Stimulated activated naive CD8-positive, alpha-beta T cell treated with anti-CD3 and anti-CD28 coated beads, Interleukin-15, amount 100 ng/mL, for 72 hours (primary cell): ENCODE results near the gene SMAD9.
"Not testable (repeated sequence)": the region's sequence is repeated elsewhere in the genome, so short reads cannot be mapped to it uniquely, and the experiment has no call there.

Experiments
- ATAC-seq: fragments of 150-1000 bp; cut with Tn5 transposase; 2 replicates; pipeline ENCODE4 v1.10.0; 2021; ENCODE audit warnings: mild to moderate bottlenecking, moderate library complexity
- DNase-seq, 2 donors: peaks; one replicate each; pipeline ENCODE4 v3.0.0; 2021 to 2022
- H3K27ac Mint-ChIP-seq, 2 donors: one replicate each; pipeline ENCODE4 v1.8.0; 2022; ENCODE audit warnings: mild to moderate bottlenecking in 2 of 2, mixed read lengths in 2 of 2, moderate library complexity in 2 of 2
- H3K27me3 Mint-ChIP-seq: one replicate; pipeline ENCODE4 v1.8.0; 2022; ENCODE audit warnings: mixed read lengths
- H3K4me1 Mint-ChIP-seq: one replicate; pipeline ENCODE4 v1.8.0; 2022; ENCODE audit warnings: mild to moderate bottlenecking, mixed read lengths
- H3K4me3 Mint-ChIP-seq, 2 donors: one replicate each; pipeline ENCODE4 v1.8.0; 2022; ENCODE audit warnings: mild to moderate bottlenecking in 2 of 2, mixed read lengths in 2 of 2, moderate library complexity in 1 of 2
- H3K9me3 Mint-ChIP-seq, 2 donors: one replicate each; pipeline ENCODE4 v1.8.0; 2022; ENCODE audit warnings: mixed read lengths in 2 of 2

The SMAD9 gene

GRCh38 chr13:36885901-36886300 lies 34.1 kb downstream of the SMAD9 start:
- no peak overlapping the region for H3K4me3 Mint-ChIP-seq
- H3K27me3 Mint-ChIP-seq = peaks cover 34% of the 10 kb centered on the region
- H3K4me1 Mint-ChIP-seq = no peaks in the 10 kb centered on the region
- DNase-seq (no peak), ATAC-seq (no peak)
- H3K27ac Mint-ChIP-seq = no peak overlapping the region
- no peaks in the 10 kb centered on the region for H3K9me3 Mint-ChIP-seq

GRCh38 chr13:36884235-36884634 lies 35.8 kb downstream of the SMAD9 start:
- no peaks in the 10 kb centered on the region for H3K4me1 Mint-ChIP-seq

GRCh38 chr13:36883824-36884223 lies 36.2 kb downstream of the SMAD9 start:
- Mint-ChIP-seq H3K9me3 (no peaks in the 10 kb centered on the region), H3K4me1 (no peaks in the 10 kb centered on the region), H3K27ac (no peak overlapping the region), H3K4me3 (no peak overlapping the region), H3K27me3 (peaks cover 42% of the 10 kb centered on the region)
- ATAC-seq (no peak), DNase-seq (no peak)

More at GRCh38 chr13:36884235-36884634, 35.8 kb downstream of the SMAD9 start:
- DNase-seq (no peak), ATAC-seq (no peak)
- H3K9me3 Mint-ChIP-seq = no peaks in the 10 kb centered on the region
- H3K27me3 Mint-ChIP-seq = peaks cover 41% of the 10 kb centered on the region
- H3K4me3 Mint-ChIP-seq = no peak overlapping the region
- H3K27ac Mint-ChIP-seq = no peak overlapping the region

GRCh38 chr13:36883392-36883791 lies 36.6 kb downstream of the SMAD9 start:
- not testable (repeated sequence) for DNase-seq, H3K27ac Mint-ChIP-seq, H3K9me3 Mint-ChIP-seq, H3K4me3 Mint-ChIP-seq, ATAC-seq, H3K4me1 Mint-ChIP-seq
- peaks cover 39% of the 10 kb centered on the region for H3K27me3 Mint-ChIP-seq

GRCh38 chr13:36882829-36883390 lies 37.1 kb downstream of the SMAD9 start:
- H3K9me3 Mint-ChIP-seq = no peaks in the 10 kb centered on the region

GRCh38 chr13:36880961-36881360 lies 39.1 kb downstream of the SMAD9 start:
- no peak for DNase-seq
- Mint-ChIP-seq H3K4me1 (no peaks in the 10 kb centered on the region), H3K27me3 (peaks cover 20% of the 10 kb centered on the region), H3K27ac (no peak overlapping the region), H3K4me3 (no peak overlapping the region), H3K9me3 (no peaks in the 10 kb centered on the region)
- no peak for ATAC-seq

More at GRCh38 chr13:36882829-36883390, 37.1 kb downstream of the SMAD9 start:
- DNase-seq = no peak
- ATAC-seq = no peak
- H3K4me3 Mint-ChIP-seq = no peak overlapping the region
- H3K27ac Mint-ChIP-seq = no peak overlapping the region
- peaks cover 37% of the 10 kb centered on the region for H3K27me3 Mint-ChIP-seq
- no peaks in the 10 kb centered on the region for H3K4me1 Mint-ChIP-seq

- peaks cover 20% of the 10 kb centered on the region for H3K27me3 Mint-ChIP-seq
- no peak for ATAC-seq
- no peak for DNase-seq
- H3K27ac Mint-ChIP-seq = no peak overlapping the region
- no peak overlapping the region for H3K4me3 Mint-ChIP-seq
- no peaks in the 10 kb centered on the region for H3K9me3 Mint-ChIP-seq
- H3K4me1 Mint-ChIP-seq = no peaks in the 10 kb centered on the region
Observed at GRCh38 chr13:36879218-36879938, 40.7 kb downstream of the SMAD9 start.

GRCh38 chr13:36875961-36876360 lies 44.1 kb downstream of the SMAD9 start:
- Mint-ChIP-seq H3K4me1 (no peaks in the 10 kb centered on the region), H3K27me3 (peaks cover 29% of the 10 kb centered on the region), H3K4me3 (no peak overlapping the region), H3K9me3 (no peaks in the 10 kb centered on the region), H3K27ac (no peak overlapping the region)
- DNase-seq = no peak
- ATAC-seq = no peak

- no peaks in the 10 kb centered on the region for H3K9me3 Mint-ChIP-seq
- H3K27ac Mint-ChIP-seq = no peak overlapping the region
- H3K4me3 Mint-ChIP-seq = no peak overlapping the region
- H3K27me3 Mint-ChIP-seq = peaks cover 27% of the 10 kb centered on the region
- DNase-seq (no peak), ATAC-seq (no peak)
- no peaks in the 10 kb centered on the region for H3K4me1 Mint-ChIP-seq
Observed at GRCh38 chr13:36875431-36875830, 44.6 kb downstream of the SMAD9 start.

GRCh38 chr13:36872621-36873020 lies 47.4 kb downstream of the SMAD9 start:
- Mint-ChIP-seq H3K4me3 (no peak overlapping the region), H3K4me1 (no peaks in the 10 kb centered on the region), H3K27ac (no peak overlapping the region), H3K9me3 (no peaks in the 10 kb centered on the region), H3K27me3 (peaks cover 9% of the 10 kb centered on the region)
- DNase-seq = no peak
- no peak for ATAC-seq

- Mint-ChIP-seq H3K4me1 (no peaks in the 10 kb centered on the region), H3K4me3 (no peak overlapping the region), H3K27ac (no peak overlapping the region), H3K9me3 (no peaks in the 10 kb centered on the region), H3K27me3 (peaks cover 16% of the 10 kb centered on the region)
- ATAC-seq (no peak), DNase-seq (no peak)
Observed at GRCh38 chr13:36870050-36870692, 49.9 kb downstream of the SMAD9 start.

- no peak for ATAC-seq
- Mint-ChIP-seq H3K27ac (no peak overlapping the region), H3K9me3 (no peaks in the 10 kb centered on the region), H3K27me3 (peaks cover 43% of the 10 kb centered on the region), H3K4me1 (peaks cover 5% of the 10 kb centered on the region), H3K4me3 (no peak overlapping the region)
- no peak for DNase-seq
Observed at GRCh38 chr13:36866232-36866631, 53.8 kb downstream of the SMAD9 start.

- DNase-seq (no peak), ATAC-seq (no peak)
- Mint-ChIP-seq H3K27ac (no peak overlapping the region), H3K27me3 (peaks cover 43% of the 10 kb centered on the region), H3K4me1 (peaks cover 5% of the 10 kb centered on the region), H3K9me3 (no peaks in the 10 kb centered on the region), H3K4me3 (no peak overlapping the region)
Observed at GRCh38 chr13:36865265-36865664, 54.8 kb downstream of the SMAD9 start.

- no peak for ATAC-seq
- Mint-ChIP-seq H3K27me3 (peaks cover 52% of the 10 kb centered on the region), H3K27ac (no peak overlapping the region), H3K4me3 (no peak overlapping the region), H3K9me3 (no peaks in the 10 kb centered on the region), H3K4me1 (peaks cover 5% of the 10 kb centered on the region)
- DNase-seq = no peak
Observed at GRCh38 chr13:36862722-36863121, 57.3 kb downstream of the SMAD9 start.

GRCh38 chr13:36862002-36862685 lies 57.9 kb downstream of the SMAD9 start:
- no peak overlapping the region for H3K27ac Mint-ChIP-seq
- no peak for DNase-seq
- no peak for ATAC-seq
- peaks cover 52% of the 10 kb centered on the region for H3K27me3 Mint-ChIP-seq
- H3K4me1 Mint-ChIP-seq = peaks cover 10% of the 10 kb centered on the region
- no peak overlapping the region for H3K4me3 Mint-ChIP-seq
- H3K9me3 Mint-ChIP-seq = no peaks in the 10 kb centered on the region

GRCh38 chr13:36859259-36859658 lies 60.8 kb downstream of the SMAD9 start:
- Mint-ChIP-seq H3K27ac (no peak overlapping the region), H3K4me1 (peaks cover 12% of the 10 kb centered on the region), H3K27me3 (peaks cover 48% of the 10 kb centered on the region), H3K4me3 (no peak overlapping the region), H3K9me3 (no peaks in the 10 kb centered on the region)
- no peak for ATAC-seq
- DNase-seq = no peak
